PFSK-1 (cell line): ENCODE measurements around the gene NKX1-2.

Experiments
- FOXP2 ChIP-seq: optimal IDR thresholded peaks from 2 replicates; pipeline ENCODE3; 2011; ENCODE audit warnings: borderline replicate concordance, control low read depth, inconsistent platforms; ENCODE audit not compliant: insufficient read depth; ENCODE audit errors: extremely low read length, extremely low read depth
- POLR2AphosphoS5 ChIP-seq: IDR thresholded peaks from 2 replicates; pipeline ENCODE4 v1.6.1; 2012; ENCODE audit warnings: low read depth, mild to moderate bottlenecking, control low read depth, low read length, moderate library complexity
- REST ChIP-seq, 2 experiments: IDR thresholded peaks; 2 replicates each; pipeline versions ENCODE4 v1.6.1 to v1.8.0; 2011 to 2012; ENCODE audit warnings: low read depth in 2 of 2, low read length in 2 of 2, control low read depth in 1 of 2, inconsistent platforms in 1 of 2, mild to moderate bottlenecking in 1 of 2, moderate library complexity in 1 of 2; ENCODE audit not compliant: insufficient read depth in 1 of 2
- SIN3A ChIP-seq: IDR thresholded peaks from 2 replicates; pipeline ENCODE4 v1.6.1; 2012; ENCODE audit warnings: mild to moderate bottlenecking, low read length, moderate library complexity, borderline replicate concordance; ENCODE audit not compliant: insufficient read depth
- TAF1 ChIP-seq: IDR thresholded peaks from 2 replicates; pipeline ENCODE4 v1.6.1; 2012; ENCODE audit warnings: low read length, control low read depth, borderline replicate concordance; ENCODE audit not compliant: insufficient read depth

NKX1-2 gene

GRCh38 chr10:124484031-124484430 lies 34.2 kb upstream of the NKX1-2 start:
- no peak for TF ChIP-seq FOXP2
- no peak for TF ChIP-seq SIN3A
- TF ChIP-seq POLR2AphosphoS5 = no peak
- TF ChIP-seq TAF1 = no peak
- no peak for TF ChIP-seq REST (IDR thresholded peaks at IDR 0.05; ENCODE audit: insufficient read depth in 1 of 2, low read depth in 2 of 2, low read length in 2 of 2)

GRCh38 chr10:124482876-124483275 lies 33.0 kb upstream of the NKX1-2 start:
- TF ChIP-seq SIN3A (no peak), TAF1 (no peak), POLR2AphosphoS5 (no peak), FOXP2 (no peak), REST (IDR thresholded peaks at IDR 0.05; ENCODE audit: insufficient read depth in 1 of 2, low read depth in 2 of 2, low read length in 2 of 2) (no peak)

- TF ChIP-seq REST (IDR thresholded peaks at IDR 0.05; ENCODE audit: insufficient read depth in 1 of 2, low read depth in 2 of 2, low read length in 2 of 2) (no peak), POLR2AphosphoS5 (no peak), SIN3A (no peak)
These were observed 32.5 kb upstream of the NKX1-2 start for GRCh38 chr10:124482236-124482800.

- no peak for TF ChIP-seq REST (IDR thresholded peaks at IDR 0.05; ENCODE audit: insufficient read depth in 1 of 2, low read depth in 2 of 2, low read length in 2 of 2)
- TF ChIP-seq TAF1 = no peak
- TF ChIP-seq SIN3A = no peak
- TF ChIP-seq FOXP2 = no peak
- no peak for TF ChIP-seq POLR2AphosphoS5
These were observed 31.9 kb upstream of the NKX1-2 start for GRCh38 chr10:124481717-124482116.

GRCh38 chr10:124480860-124481259 lies 31.0 kb upstream of the NKX1-2 start:
- TF ChIP-seq POLR2AphosphoS5 (no peak), TAF1 (no peak), FOXP2 (no peak), REST (IDR thresholded peaks at IDR 0.05; ENCODE audit: insufficient read depth in 1 of 2, low read depth in 2 of 2, low read length in 2 of 2) (no peak), SIN3A (no peak)
